Medulla oblongata (tissue), 1 donor: ENCODE measurements around the gene TTC23.
A peak's percentile ranks its signal among the peaks of the same experiment; 100 is the strongest.
"Not testable (repeated sequence)": the region's sequence is repeated elsewhere in the genome, so short reads cannot be mapped to it uniquely, and the experiment has no call there.

ENCODE experiments used
- DNase-seq: peaks from one replicate; pipeline ENCODE4 v3.0.0-alpha.2; 2015; ENCODE audit errors: extremely low spot score

Gene TTC23

DNA sequence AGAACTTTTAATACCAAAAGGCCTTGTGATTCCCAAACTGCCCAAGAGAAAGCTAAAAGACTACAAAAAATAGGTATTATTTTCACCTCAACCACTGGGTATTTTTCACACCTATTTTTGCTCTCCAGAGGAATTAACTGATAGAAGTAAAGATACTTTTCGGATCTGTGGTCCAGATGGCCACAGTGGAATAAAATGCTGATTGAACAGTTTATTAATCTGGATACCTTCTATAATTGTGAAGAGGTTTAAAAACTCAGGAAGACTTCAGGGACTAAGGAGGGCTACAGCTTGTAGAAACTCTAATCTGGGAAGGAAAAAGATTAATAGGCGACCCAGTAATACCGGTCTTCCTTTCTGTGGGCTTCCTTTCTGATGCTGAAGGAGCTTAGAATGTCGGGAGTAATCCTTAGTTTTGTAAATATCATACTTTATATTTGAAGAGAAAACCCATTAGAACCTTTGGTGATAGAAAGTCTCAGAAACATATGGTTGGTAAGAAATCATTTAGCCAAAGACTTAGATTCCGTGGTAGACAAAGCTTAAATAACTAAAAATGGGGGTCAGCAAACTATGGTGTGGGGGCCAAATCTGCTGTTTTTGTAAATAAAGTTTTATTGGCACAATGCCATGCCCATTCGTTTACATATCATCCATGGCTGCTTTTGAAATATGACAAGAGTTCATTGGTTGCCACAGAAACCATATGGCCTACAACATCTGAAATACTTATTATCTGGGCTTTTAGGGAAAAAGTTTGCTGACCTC is 47.8 kb downstream of the TTC23 start:
- no peak for DNase-seq

- no peak for DNase-seq
Observed at GRCh38 chr15:99197856-99198255, 51.5 kb downstream of the TTC23 start.

- DNase-seq = not testable (repeated sequence)
Observed at GRCh38 chr15:99192181-99192580, 57.2 kb downstream of the TTC23 start.

DNA sequence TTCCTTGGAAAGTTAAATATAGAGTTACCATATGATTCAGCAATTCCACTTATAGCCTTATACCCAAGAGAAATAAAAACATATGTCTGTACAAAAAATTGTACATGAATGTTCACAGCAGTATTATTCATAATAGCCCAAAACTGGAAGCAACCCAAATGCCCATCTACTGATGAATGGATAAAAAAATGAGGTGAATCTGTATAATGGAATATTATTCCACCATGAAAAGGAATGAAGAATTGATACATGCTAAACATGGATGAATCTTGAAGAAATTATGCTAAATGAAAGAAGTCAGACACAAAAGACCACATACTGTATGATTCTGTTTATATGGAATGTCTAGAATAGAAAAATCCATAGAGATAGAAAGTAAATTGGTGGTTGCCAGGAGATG is 61.4 kb downstream of the TTC23 start:
- no peak for DNase-seq

DNA sequence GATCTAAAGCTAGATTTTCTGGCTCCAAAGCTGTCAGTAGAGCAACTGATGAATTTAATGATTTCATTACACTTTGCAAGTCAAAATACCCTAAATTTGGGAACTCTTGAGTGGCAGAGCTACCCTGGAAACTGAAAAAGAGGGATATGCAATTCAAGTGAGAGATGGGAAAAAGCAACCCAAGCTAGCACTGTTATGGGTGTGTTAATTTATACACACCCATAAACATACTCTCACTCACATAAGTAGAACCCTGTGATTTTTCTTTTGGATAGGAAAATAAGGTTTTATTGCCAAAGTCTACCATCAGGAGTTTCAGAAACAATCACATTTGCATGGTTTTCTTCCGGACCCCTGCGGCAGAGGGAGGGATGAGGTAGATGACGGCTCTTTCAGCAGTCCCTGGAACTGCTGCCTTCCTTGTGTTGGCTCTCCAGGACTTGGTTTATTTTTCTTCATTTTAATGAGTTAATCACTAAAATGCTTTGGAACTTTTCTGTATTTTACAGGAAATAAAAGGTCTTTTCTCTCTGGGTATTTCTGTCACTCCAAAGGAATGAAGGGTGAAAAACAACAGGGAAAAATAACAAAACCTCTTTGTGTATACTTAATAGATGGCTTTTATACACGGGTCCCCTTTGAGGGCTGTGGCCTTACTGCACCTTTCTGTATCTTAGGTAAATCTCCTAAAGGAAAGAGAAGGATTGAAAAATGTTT is 63.8 kb downstream of the TTC23 start:
- no peak for DNase-seq

DNA sequence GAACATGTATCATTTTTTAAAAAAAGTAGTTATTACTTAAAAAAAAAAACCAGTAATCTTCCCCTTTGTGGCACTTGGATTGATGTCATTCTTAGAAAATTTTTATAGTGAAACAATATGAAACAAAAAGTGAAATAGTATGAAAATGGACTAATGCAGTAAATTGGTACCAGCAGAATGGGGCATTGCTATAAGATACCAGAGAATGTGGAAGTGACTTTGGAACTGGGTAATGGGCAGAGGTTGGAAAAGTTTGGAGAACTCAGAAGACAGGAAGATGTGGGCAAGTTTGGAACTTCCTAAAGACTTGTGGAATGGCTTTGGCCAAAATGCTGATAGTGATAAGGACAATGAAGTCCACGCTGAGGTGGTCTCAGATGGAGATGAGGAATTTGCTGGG is 66.6 kb downstream of the TTC23 start:
- no peak for DNase-seq

- DNase-seq = peak; percentile 50
Observed at GRCh38 chr15:99181545-99181971, 67.8 kb downstream of the TTC23 start.

DNA sequence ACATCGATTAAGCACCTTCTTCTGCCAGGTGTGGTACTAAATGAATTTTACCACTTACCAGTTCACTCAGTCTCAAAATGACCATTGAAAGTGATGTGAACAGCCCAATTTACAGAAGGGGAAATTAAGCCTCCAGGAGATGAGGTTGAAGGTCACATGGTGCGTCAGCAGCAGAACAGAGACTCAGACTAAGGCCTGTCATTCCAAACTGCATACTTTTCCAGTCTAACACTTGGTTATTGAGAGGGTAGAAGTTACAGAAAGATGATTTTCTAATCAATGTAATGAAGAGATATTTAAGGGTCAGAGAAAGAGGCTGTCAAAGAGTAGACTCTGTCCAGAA is 68.4 kb downstream of the TTC23 start:
- no peak for DNase-seq

- no peak for DNase-seq
Observed at GRCh38 chr15:99180086-99180963, 69.1 kb downstream of the TTC23 start.

GRCh38 chr15:99177679-99178078 is 71.7 kb downstream of the TTC23 start:
- no peak for DNase-seq

DNA sequence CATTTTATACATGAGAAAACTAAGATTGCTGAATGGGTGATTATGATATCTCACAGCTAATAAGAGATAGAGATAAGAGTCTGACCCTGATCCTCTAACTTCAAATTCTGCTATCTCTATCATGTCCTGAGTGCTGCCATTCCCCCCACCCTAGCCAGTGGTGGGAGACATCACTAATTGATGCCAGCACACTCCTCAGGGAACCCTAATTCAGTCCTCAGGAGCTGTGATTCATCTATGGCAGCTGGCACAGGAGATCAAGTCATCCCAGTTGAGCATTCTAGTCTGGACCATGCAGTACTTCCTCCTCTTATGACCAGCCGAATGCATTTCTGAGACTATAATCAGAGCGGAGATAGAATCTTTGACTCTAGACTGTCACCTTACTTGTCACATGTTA is 72.6 kb downstream of the TTC23 start:
- no peak for DNase-seq

- DNase-seq = no peak
Observed at GRCh38 chr15:99174567-99175395, 74.6 kb downstream of the TTC23 start.

GRCh38 chr15:99172989-99173388 is 76.4 kb downstream of the TTC23 start:
- DNase-seq = no peak

- DNase-seq = no peak
Observed at GRCh38 chr15:99172171-99172570, 77.2 kb downstream of the TTC23 start.

DNA sequence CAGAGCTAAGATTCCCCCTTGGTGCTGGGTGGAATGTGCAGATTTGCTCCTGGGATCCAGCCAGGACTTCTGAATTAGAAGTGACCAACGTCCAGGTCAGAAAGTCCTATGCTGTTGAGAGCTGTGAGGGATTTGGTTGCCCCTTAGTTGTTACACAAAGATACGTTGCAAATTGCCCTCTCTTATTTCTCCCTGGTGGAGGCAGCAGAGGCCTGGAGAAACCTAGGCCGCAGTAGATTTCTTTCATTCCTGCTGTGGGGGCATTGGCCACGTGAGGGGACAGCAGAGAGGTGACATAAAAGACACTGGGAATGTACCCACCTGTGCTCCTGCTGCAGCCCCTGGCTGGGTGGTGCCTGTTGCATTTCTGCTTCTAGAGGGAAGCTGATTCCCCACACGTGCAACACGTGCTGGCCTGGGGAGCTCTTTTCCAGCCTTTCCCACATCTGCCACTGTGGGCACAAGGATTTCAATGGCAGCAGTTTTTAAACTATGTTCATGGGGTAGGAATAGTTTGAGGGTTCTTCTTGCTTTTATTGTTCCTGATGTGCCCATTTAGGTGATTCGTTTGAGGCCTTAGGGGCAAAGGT is 78.8 kb downstream of the TTC23 start:
- DNase-seq = no peak

DNA sequence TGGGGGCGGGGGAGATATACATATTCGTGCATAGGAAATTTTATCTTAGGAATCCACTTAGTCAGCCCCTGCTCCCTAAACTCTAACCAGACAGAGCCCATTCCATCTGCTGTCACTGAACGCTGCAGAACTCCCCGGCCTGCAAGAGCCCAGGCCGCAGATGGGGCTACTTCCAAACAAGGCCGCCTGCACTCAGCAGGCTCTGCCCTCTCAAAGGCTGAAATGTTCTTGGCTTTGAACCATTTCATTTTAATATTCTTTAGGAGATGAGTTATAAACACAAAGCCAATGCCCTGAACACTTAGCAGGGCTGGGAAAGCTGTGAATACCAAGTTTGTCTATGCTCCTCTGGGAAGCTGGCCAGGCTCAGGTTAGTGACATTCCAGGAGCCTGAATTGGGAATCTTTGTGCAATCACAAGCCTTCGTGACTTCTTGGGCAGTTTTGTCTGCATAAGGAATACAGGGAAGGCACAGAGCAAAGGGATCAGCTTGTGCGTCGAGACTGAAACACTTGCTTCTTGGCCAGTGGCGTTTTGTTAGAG is 79.5 kb downstream of the TTC23 start:
- DNase-seq = no peak

- no peak for DNase-seq
Observed at GRCh38 chr15:99168601-99169580, 80.5 kb downstream of the TTC23 start.

GRCh38 chr15:99167640-99168039 is 81.7 kb downstream of the TTC23 start:
- no peak for DNase-seq

DNA sequence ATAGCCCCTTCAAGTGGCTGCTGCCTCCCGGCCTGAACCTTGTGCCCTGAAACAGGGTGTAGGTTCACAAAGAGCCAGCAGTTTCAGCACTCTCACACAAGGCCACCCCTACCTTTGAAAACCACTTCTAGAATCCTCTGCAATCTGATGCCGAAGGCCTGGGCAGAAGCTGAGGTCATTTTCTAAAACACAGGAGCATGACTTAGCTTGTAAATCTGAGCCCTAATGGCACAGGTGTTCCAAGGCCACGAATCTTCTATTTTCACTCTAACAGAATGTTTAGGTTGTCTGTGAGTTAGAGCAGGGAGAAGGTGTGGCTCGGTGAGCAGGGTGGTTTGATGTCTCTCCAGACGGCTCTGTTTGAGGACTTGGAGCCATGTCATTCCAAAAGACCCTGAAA is 82.2 kb downstream of the TTC23 start:
- no peak for DNase-seq
